ENCODE measurements around the gene C17orf67.
A peak's percentile ranks its signal among the peaks of the same experiment; 100 is the strongest.

C17orf67 gene

DNA sequence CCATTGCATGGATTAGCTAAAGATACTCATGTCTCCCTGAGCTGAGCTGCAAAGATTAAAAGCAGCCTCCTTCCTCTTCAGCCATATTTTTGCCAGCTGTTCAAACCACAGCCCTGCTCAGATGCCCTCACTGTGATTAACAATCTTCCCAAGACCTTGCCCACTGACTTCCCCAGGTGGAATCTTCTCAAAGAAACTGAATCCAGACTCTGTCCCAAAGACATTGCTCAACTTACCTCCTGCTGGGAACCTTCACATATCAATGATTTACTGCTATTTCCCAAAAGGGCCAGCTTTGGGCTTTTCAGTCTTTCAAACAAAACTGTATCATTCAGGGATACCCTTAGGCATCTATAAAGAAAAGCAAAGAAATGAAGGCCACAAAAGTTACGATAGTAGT, 9.2 kb downstream of the C17orf67 start:
- Mint-ChIP-seq H3K4me1 (ENCODE audit: low read depth) (peaks cover 7% of the 10 kb centered on the region), H3K9me3 (no peaks in the 10 kb centered on the region), H3K27ac (no peak overlapping the region), H3K36me3 (ENCODE audit: low read depth) (peaks cover 9% of the 10 kb centered on the region), H3K4me3 (no peak overlapping the region), H3K27me3 (ENCODE audit: low read depth) (no peaks in the 10 kb centered on the region)
- no peak for DNase-seq (ENCODE audit: low spot score)

DNA sequence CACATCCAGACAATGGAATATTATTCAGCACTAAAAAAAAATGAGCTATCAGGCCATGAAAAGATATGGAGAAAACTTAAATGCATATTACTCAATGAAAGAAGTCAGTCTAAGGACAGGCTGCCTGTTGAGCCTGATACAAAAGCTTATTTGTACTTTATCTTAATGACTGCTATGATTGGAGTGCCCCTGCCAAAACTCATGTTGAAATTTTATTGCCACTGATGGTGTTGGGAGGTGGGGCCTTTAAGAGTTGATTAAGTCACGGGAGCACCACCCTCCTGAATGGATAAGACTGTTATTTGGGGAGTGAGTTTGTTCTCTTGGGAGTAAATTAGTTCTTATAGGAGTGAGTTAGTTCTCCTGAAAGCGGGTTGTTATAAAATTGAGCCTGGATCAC, 9.9 kb downstream of the C17orf67 start:
- no peak overlapping the region for H3K4me3 Mint-ChIP-seq
- peaks cover 5% of the 10 kb centered on the region for H3K36me3 Mint-ChIP-seq (ENCODE audit: low read depth)
- no peak overlapping the region for H3K27ac Mint-ChIP-seq
- H3K4me1 Mint-ChIP-seq (ENCODE audit: low read depth): peaks cover 10% of the 10 kb centered on the region
- no peaks in the 10 kb centered on the region for H3K9me3 Mint-ChIP-seq
- H3K27me3 Mint-ChIP-seq (ENCODE audit: low read depth): no peaks in the 10 kb centered on the region
- DNase-seq (ENCODE audit: low spot score): no peak

DNA sequence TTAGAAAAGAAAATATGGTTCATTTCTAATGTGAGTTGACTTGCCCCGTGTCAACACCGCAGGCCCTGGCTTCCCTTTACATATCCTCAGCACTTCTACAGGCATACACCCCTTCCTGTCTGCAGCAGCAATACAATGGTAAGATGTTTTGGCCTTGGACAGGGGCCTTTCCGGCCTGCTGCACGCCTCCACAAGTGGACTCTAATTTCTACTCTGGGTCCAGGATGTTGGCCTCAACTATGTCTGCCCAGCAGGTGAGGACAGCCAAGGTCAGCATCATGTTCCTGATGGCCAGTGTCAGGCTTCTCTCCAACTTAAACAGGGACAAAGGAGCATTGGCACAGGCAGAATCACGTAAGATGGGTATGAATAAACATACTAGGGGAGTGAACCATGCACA, 11.0 kb downstream of the C17orf67 start:
- no peaks in the 10 kb centered on the region for H3K27me3 Mint-ChIP-seq (ENCODE audit: low read depth)
- H3K4me3 Mint-ChIP-seq: no peak overlapping the region
- no peaks in the 10 kb centered on the region for H3K9me3 Mint-ChIP-seq
- peaks cover 4% of the 10 kb centered on the region for H3K36me3 Mint-ChIP-seq (ENCODE audit: low read depth)
- H3K27ac Mint-ChIP-seq: no peak overlapping the region
- peaks cover 10% of the 10 kb centered on the region for H3K4me1 Mint-ChIP-seq (ENCODE audit: low read depth)
- no peak for DNase-seq (ENCODE audit: low spot score)

DNA sequence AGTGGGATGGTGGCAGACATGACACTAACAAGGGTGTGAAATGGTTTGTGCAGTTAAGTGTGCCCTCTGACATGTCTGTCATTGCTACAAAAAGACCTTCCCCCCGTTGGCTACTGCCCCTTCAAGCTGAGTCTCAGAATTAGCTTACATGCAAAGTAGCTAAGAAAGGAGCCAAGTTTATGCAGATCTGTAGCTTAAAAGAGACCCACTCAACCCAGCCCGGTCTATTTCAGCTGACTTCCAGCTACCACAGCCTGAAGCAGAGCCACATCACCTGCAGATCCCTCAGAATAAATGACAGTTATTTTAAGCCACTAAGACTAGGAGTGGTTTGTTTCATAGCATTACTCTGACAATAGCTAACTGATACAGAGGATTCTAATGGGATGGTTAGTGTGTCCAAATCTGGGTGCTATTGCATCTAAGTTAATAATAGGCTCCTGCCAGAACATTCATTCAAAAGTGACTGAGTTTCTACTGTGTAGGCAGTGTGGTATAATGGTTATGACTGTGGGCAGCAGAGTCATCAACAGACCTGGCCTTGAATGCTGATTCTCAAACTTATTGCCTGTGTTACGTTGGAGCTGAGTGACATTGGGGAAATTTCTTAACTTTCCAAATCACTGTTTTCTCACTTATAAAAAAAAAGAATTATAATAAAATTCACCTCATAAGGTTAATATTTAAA, 11.7 kb downstream of the C17orf67 start:
- H3K27ac Mint-ChIP-seq: no peak overlapping the region

DNA sequence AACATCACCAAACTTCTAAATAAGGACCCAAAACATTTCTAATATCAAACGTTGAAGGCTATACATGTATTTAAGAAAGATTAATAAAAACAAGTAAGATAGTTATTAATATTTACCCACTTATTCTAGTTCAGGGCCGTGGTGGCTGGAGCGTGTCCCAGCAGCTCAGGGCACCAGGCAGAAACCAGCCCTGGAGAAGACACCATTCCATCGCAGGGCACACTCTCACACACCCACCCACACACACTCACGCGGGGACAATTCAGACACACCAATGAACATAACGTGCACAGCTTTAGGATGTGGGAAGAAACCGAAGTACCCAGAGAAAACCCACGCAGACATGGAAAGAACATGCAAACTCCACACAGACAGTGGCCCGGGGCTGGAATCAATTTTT, 13.5 kb downstream of the C17orf67 start:
- no peak overlapping the region for H3K27ac Mint-ChIP-seq
- H3K4me3 Mint-ChIP-seq: no peak overlapping the region
- no peak for DNase-seq (ENCODE audit: low spot score)
- no peaks in the 10 kb centered on the region for H3K27me3 Mint-ChIP-seq (ENCODE audit: low read depth)
- no peaks in the 10 kb centered on the region for H3K36me3 Mint-ChIP-seq (ENCODE audit: low read depth)
- H3K9me3 Mint-ChIP-seq: no peaks in the 10 kb centered on the region
- H3K4me1 Mint-ChIP-seq (ENCODE audit: low read depth): peaks cover 10% of the 10 kb centered on the region

More for the DNA sequence above, 11.7 kb downstream of the C17orf67 start:
- peaks cover 10% of the 10 kb centered on the region for H3K4me1 Mint-ChIP-seq (ENCODE audit: low read depth)
- no peaks in the 10 kb centered on the region for H3K27me3 Mint-ChIP-seq (ENCODE audit: low read depth)
- no peaks in the 10 kb centered on the region for H3K36me3 Mint-ChIP-seq (ENCODE audit: low read depth)
- no peak for DNase-seq (ENCODE audit: low spot score)
- no peak overlapping the region for H3K4me3 Mint-ChIP-seq
- H3K9me3 Mint-ChIP-seq: no peaks in the 10 kb centered on the region

DNA sequence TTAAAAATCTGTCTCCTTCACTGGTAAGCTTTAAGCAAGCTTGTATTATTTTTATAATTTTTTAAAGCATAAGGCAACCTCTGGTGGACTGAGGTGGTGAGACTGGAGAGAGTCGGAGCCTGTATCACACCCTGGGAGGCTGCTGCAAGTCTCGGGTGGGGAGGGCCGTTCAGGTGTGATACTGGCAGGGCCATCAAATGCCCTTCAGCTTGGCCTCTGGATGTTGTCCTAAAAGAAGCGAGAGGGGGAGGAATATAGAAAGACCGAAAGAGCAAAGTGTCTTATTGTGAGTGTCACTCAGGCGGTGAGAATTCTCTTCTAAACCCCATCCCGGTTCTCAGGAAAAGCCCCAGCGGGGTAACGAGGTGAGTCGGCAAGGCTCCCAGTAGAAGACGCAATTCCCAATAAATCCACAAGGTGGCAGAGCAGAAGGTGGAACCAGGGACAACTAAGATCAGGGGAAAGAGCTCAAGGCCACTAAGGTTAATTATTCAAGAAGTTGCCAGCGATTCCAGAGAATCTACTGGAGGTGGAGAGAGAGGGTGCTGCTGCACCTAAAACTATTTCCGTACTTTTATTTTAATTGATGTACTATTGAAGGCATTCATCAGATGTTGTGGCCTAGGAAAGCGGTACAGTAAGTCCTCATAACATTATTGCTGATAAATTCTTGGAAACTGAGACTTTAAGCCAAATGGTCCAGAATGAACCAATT, 14.1 kb downstream of the C17orf67 start:
- Mint-ChIP-seq H3K4me1 (ENCODE audit: low read depth) (peaks cover 10% of the 10 kb centered on the region), H3K27ac (no peak overlapping the region), H3K9me3 (no peaks in the 10 kb centered on the region), H3K4me3 (no peak overlapping the region), H3K36me3 (ENCODE audit: low read depth) (no peaks in the 10 kb centered on the region), H3K27me3 (ENCODE audit: low read depth) (no peaks in the 10 kb centered on the region)
- peak; percentile 66 for DNase-seq (ENCODE audit: low spot score)

DNA sequence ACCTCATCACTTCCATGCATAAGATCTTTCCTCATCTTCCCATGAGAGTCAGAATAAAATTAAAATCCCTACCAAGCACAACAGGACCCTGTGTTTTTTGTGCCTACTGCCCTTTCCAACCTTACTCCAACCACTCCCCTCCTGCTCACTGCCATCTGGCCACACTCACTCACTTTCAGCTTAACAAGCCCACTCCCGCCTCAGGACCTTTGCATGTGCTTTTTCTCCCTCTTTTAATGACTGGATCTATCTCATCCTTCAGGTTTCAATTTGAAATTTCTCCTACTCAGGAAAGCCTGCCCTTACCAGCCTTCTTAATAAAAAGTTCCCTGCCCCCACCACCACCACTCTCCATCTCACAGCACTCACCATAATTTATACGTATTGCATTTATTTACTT, 14.7 kb downstream of the C17orf67 start:
- no peaks in the 10 kb centered on the region for H3K27me3 Mint-ChIP-seq (ENCODE audit: low read depth)
- H3K4me3 Mint-ChIP-seq: no peak overlapping the region
- peaks cover 10% of the 10 kb centered on the region for H3K4me1 Mint-ChIP-seq (ENCODE audit: low read depth)
- no peak overlapping the region for H3K27ac Mint-ChIP-seq
- no peaks in the 10 kb centered on the region for H3K36me3 Mint-ChIP-seq (ENCODE audit: low read depth)
- no peaks in the 10 kb centered on the region for H3K9me3 Mint-ChIP-seq
- DNase-seq (ENCODE audit: low spot score): no peak

DNA sequence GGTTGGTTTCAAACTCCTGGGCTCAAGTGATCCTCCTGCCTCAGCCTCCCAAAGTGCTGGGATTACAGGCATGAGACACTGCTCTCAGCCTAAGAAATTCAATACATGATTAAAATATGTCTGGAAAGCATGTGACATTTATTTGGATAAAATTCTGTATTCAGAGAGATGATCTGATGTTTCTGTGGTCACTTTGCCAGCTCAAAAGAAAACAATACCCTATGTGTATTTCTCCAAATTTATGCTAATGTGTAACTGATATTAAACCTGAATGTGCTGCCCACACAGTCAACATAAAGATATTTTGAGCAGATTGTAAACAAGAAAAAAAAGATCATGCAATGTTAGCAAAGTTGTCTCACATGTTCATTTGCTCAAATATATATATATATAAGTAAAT, 16.7 kb downstream of the C17orf67 start:
- H3K4me1 Mint-ChIP-seq (ENCODE audit: low read depth): peaks cover 8% of the 10 kb centered on the region

DNA sequence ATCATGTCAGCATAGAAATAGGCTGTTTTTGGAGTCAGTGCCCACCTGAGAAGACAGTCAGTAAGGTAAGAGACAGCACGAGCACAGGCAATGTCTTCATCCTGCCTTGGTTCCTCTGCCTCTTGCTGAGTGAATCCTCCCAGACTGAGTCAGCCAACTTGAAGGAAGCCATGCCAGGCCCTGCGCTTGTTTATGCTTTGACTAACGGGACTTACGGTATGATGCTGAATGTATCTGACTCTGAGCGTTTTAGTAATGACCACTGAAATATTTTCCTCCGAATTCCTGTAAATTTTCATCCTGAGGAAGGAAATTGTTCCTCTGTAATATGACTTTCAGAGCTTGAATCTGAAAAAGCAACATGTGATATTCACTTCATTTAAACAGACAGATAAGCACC, 18.0 kb downstream of the C17orf67 start:
- no peak overlapping the region for H3K4me3 Mint-ChIP-seq
- no peaks in the 10 kb centered on the region for H3K9me3 Mint-ChIP-seq
- H3K27me3 Mint-ChIP-seq (ENCODE audit: low read depth): peaks cover 4% of the 10 kb centered on the region

More for the DNA sequence above, 16.7 kb downstream of the C17orf67 start:
- no peak for DNase-seq (ENCODE audit: low spot score)
- Mint-ChIP-seq H3K4me3 (no peak overlapping the region), H3K27ac (no peak overlapping the region), H3K36me3 (ENCODE audit: low read depth) (no peaks in the 10 kb centered on the region), H3K27me3 (ENCODE audit: low read depth) (peaks cover 4% of the 10 kb centered on the region), H3K9me3 (no peaks in the 10 kb centered on the region)

DNA sequence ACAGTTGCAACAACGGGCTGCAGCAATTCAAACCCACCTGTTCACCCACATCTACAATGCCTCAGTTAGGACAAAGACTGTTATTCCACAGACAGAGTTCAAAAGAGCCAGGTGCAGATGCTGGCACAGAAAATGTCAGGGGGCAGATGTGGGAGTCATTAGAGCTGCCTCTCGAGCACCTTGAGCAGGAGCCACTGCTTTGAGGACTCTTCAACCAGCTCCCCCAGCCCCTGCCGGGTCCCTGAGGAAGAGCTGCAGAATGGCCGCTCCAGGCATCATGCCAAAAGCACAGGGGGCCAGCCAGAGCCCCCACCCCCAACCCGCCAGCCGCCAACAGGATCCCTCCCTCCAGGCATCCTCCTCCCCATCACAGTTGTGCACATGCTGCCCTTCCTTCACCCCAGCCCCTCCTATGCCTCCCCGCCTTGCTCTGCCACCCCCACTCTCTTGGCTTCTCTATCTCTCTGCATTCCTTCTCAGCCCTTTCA, 20.8 kb downstream of the C17orf67 start:
- H3K9me3 Mint-ChIP-seq: no peaks in the 10 kb centered on the region
- no peak for DNase-seq (ENCODE audit: low spot score)
- no peak overlapping the region for H3K4me3 Mint-ChIP-seq
- peaks cover 4% of the 10 kb centered on the region for H3K27me3 Mint-ChIP-seq (ENCODE audit: low read depth)
- H3K36me3 Mint-ChIP-seq (ENCODE audit: low read depth): no peaks in the 10 kb centered on the region
- H3K4me1 Mint-ChIP-seq (ENCODE audit: low read depth): no peaks in the 10 kb centered on the region
- no peak overlapping the region for H3K27ac Mint-ChIP-seq

More for the DNA sequence above, 18.0 kb downstream of the C17orf67 start:
- H3K4me1 Mint-ChIP-seq (ENCODE audit: low read depth): peaks cover 8% of the 10 kb centered on the region
- H3K27ac Mint-ChIP-seq: no peak overlapping the region
- no peaks in the 10 kb centered on the region for H3K36me3 Mint-ChIP-seq (ENCODE audit: low read depth)
- DNase-seq (ENCODE audit: low spot score): no peak

DNA sequence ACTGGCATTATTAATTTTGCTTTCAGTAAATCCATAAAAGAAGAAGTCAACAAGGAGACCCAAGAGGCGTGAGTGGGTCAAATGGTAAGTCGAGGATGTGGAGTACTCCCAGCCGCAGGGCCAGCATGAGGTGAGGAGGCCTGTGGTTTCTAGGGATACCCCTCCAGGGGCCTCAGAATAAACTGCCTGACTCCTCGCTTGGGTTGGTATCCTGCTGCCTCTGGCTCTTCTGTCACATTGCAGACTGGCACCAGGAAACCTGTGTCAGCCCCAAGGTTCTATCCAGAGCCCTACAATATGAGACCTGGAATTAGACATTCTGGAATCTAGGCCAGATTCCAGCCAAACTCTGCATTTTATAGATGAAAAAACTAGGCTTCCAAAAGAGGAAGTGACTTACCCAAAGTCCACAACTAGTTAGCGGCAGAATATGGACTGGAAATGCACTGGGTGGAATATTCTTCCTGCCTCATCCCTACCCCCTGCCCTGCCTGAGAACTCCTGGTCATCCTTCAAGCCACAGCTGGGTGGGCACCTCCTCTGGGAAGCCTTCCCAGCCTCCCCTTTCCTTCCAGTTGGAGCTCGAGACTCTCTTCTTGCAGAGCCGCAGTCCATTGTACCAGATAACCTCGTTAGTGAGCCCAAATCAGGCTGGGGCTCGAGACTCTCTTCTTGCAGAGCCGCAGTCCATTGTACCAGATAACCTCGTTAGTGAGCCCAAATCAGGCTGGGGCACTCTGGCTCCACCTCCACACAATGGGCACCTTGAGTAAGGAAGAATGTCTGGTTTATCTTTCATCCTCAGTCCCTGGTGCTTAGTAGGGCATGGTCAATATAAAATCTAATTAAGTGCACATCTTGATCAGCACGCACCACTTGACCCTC, 22.6 kb downstream of the C17orf67 start:
- no peak for DNase-seq (ENCODE audit: low spot score)
- Mint-ChIP-seq H3K9me3 (no peaks in the 10 kb centered on the region), H3K4me3 (no peak overlapping the region), H3K27ac (no peak overlapping the region), H3K36me3 (ENCODE audit: low read depth) (no peaks in the 10 kb centered on the region), H3K27me3 (ENCODE audit: low read depth) (peaks cover 4% of the 10 kb centered on the region), H3K4me1 (ENCODE audit: low read depth) (no peaks in the 10 kb centered on the region)

DNA sequence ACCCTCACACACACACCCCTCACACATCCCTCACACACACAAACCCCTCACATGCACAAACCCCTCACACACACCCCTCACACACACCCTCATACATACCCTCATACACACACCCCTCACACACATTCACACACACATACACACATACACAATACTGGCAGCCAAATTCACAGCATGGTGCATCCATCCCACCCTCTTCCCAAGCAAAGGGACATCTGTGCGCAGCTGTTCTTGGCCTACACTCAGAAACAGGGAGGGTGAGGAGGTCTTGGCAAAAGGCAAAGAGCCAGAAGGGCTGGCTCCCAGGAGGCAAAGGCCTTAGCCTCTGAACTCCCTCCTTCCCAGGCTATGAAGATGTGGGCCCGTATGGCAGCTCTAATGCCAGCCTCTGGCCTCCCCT, 23.4 kb downstream of the C17orf67 start:
- no peaks in the 10 kb centered on the region for H3K4me1 Mint-ChIP-seq (ENCODE audit: low read depth)
- H3K36me3 Mint-ChIP-seq (ENCODE audit: low read depth): no peaks in the 10 kb centered on the region

DNA sequence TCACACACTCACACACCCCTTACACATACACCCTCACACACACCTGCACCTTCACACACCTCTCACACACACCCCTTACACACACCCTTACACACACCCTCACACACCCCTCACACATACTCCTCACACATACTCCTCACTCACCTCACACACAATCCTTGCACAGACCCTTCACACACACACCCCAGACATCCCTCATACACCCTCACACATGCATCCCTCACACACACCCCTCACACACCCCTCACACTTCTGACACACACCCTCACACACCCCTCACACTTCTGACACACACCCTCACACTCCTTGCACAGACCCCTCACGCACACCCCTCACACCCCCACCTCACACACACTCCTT, 23.9 kb downstream of the C17orf67 start:
- Mint-ChIP-seq H3K4me1 (ENCODE audit: low read depth) (no peaks in the 10 kb centered on the region), H3K27me3 (ENCODE audit: low read depth) (peaks cover 4% of the 10 kb centered on the region), H3K9me3 (no peaks in the 10 kb centered on the region), H3K4me3 (no peak overlapping the region), H3K27ac (no peak overlapping the region), H3K36me3 (ENCODE audit: low read depth) (no peaks in the 10 kb centered on the region)
- no peak for DNase-seq (ENCODE audit: low spot score)

More for the DNA sequence above, 23.4 kb downstream of the C17orf67 start:
- H3K27me3 Mint-ChIP-seq (ENCODE audit: low read depth): peaks cover 4% of the 10 kb centered on the region
- no peaks in the 10 kb centered on the region for H3K9me3 Mint-ChIP-seq
- DNase-seq (ENCODE audit: low spot score): no peak
- no peak overlapping the region for H3K27ac Mint-ChIP-seq
- no peak overlapping the region for H3K4me3 Mint-ChIP-seq
